Measurements from ENCODE around the gene SLC30A10.
"Not testable (repeated sequence)": the region's sequence is repeated elsewhere in the genome, so short reads cannot be mapped to it uniquely, and the experiment has no call there.

SLC30A10 gene

GRCh38 chr1:219891846-219892245 lies 36.5 kb downstream of the SLC30A10 start:
- not testable (repeated sequence) for DNase-seq (ENCODE audit: low read depth)

- not testable (repeated sequence) for DNase-seq (ENCODE audit: low read depth)
Observed at GRCh38 chr1:219888667-219889066, 39.7 kb downstream of the SLC30A10 start.

- no peak for DNase-seq (ENCODE audit: low read depth)
Observed at GRCh38 chr1:219885680-219886079, 42.7 kb downstream of the SLC30A10 start.

GRCh38 chr1:219883400-219884332 lies 44.7 kb downstream of the SLC30A10 start:
- DNase-seq (ENCODE audit: low read depth) = no peak

GRCh38 chr1:219882755-219883154 lies 45.6 kb downstream of the SLC30A10 start:
- DNase-seq (ENCODE audit: low read depth) = no peak

GRCh38 chr1:219882096-219882495 lies 46.3 kb downstream of the SLC30A10 start:
- DNase-seq (ENCODE audit: low read depth) = no peak

GRCh38 chr1:219880765-219881457 lies 47.4 kb downstream of the SLC30A10 start:
- DNase-seq (ENCODE audit: low read depth) = no peak

- no peak for DNase-seq (ENCODE audit: low read depth)
Observed at GRCh38 chr1:219876798-219877209, 51.6 kb downstream of the SLC30A10 start.

GRCh38 chr1:219875860-219876259 lies 52.5 kb downstream of the SLC30A10 start:
- DNase-seq (ENCODE audit: low read depth) = no peak

GRCh38 chr1:219872538-219872937 lies 55.8 kb downstream of the SLC30A10 start:
- not testable (repeated sequence) for DNase-seq (ENCODE audit: low read depth)

GRCh38 chr1:219871427-219872057 lies 56.8 kb downstream of the SLC30A10 start:
- no peak for DNase-seq (ENCODE audit: low read depth)

- DNase-seq (ENCODE audit: low read depth) = not testable (repeated sequence)
Observed at GRCh38 chr1:219868615-219869014, 59.7 kb downstream of the SLC30A10 start.
